HCT116 (cell line): ENCODE data around the gene GPRC5C. TPM values are rescaled to one million over a fixed set of nuclear protein-coding genes. Genes with fewer than 3 reads are reported as not detected.

Experiments
- ATAC-seq: fragments of 200-7000 bp; cut with Tn5 transposase; 2 replicates; pipeline ENCODE4 v1.9.1; 2020; ENCODE audit warnings: mild to moderate bottlenecking, moderate library complexity
- BruUV-seq: library from RNA; stranded (reverse); fragments of 400-500 nt; replicated peaks from 2 replicates; lab custom pipeline; 2021; lab: Mats Ljungman, UMichigan
- CTCF ChIA-PET: fragments of 300-600 bp; sonication (Branson Sonifier 250); formaldehyde crosslinking; loops from one replicate; lab custom pipeline; 2021; ENCODE audit warnings: antibody characterized with exemption; lab: Charles Lee
- POLR2A ChIA-PET: fragments of 300-600, 350-600 bp; sonication (Branson Sonifier 250); formaldehyde crosslinking; loops from one replicate; lab custom pipeline; 2021; ENCODE audit warnings: antibody characterized with exemption; lab: Charles Lee
- RAD21 ChIA-PET, 2 experiments: fragments of 300-600 bp; sonication (Branson Sonifier 250); formaldehyde crosslinking; loops; one replicate each; lab custom pipeline; 2023; ENCODE audit warnings: low total read pairs in 2 of 2; ENCODE audit not compliant: uncharacterized antibody in 2 of 2, unreplicated experiment in 2 of 2, low non-redundant PET in 1 of 2; lab: Charles Lee
- DNase-seq: peaks from one replicate; pipeline ENCODE4 v3.0.0-alpha.2; 2010; ENCODE audit warnings: low read depth, low spot score
- H2AFZ ChIP-seq: fragments of 200-600 bp; shearing (Covaris generic), sonication (generic); 2 replicates; pipeline ENCODE4 v1.6.1; 2017; ENCODE audit warnings: low read depth, mixed run types, mixed read lengths, antibody characterized with exemption, low read length; ENCODE audit not compliant: poor library complexity, severe bottlenecking
- H3K27ac ChIP-seq: 2 replicates; pipeline ENCODE4 v1.5.1; 2012; ENCODE audit warnings: low read depth, low read length
- H3K27me3 ChIP-seq: fragments of 200-600 bp; sonication (generic); 2 replicates; pipeline ENCODE4 v1.6.1; 2016; ENCODE audit warnings: mixed run types, low read length, mixed read lengths; ENCODE audit not compliant: insufficient read depth
- H3K36me3 ChIP-seq, 2 experiments: fragments of 200-500 bp in 1 of 2; fragments of 200-600 bp in 1 of 2; sonication (Bioruptor generic) in 1 of 2; sonication (generic) in 1 of 2; 2 replicates each; pipeline versions ENCODE4 v1.5.1 to v1.6.1; 2014 to 2016; ENCODE audit warnings: low read length in 2 of 2, inconsistent platforms in 1 of 2, mixed read lengths in 1 of 2, mixed run types in 1 of 2; ENCODE audit not compliant: insufficient read depth in 2 of 2, control insufficient read depth in 1 of 2
- H3K4me1 ChIP-seq, 2 experiments: fragments of 200-600 bp in 1 of 2; sonication (generic) in 1 of 2; 2 replicates each; pipeline versions ENCODE4 v1.5.1 to v1.6.1; 2012 to 2017; ENCODE audit warnings: low read length in 2 of 2, inconsistent platforms in 1 of 2, mild to moderate bottlenecking in 1 of 2, mixed read lengths in 1 of 2, mixed run types in 1 of 2, moderate library complexity in 1 of 2; ENCODE audit not compliant: insufficient read depth in 2 of 2, control insufficient read depth in 1 of 2
- H3K4me2 ChIP-seq: fragments of 200-600 bp; sonication (generic); 2 replicates; pipeline ENCODE4 v1.6.1; 2017; ENCODE audit warnings: mixed run types, low read length, mixed read lengths
- H3K4me3 ChIP-seq, 2 experiments: fragments of 200-600 bp in 1 of 2; sonication (generic) in 1 of 2; replicated peaks in 1 of 2; 2 replicates each; pipeline ENCODE4 v1.5.1; 2011 to 2016; ENCODE audit warnings: low read length in 2 of 2, control low read depth in 1 of 2, low read depth in 1 of 2, mild to moderate bottlenecking in 1 of 2, mixed read lengths in 1 of 2, mixed run types in 1 of 2
- H3K79me2 ChIP-seq: fragments of 200-600 bp; sonication (generic); 2 replicates; pipeline ENCODE4 v1.6.1; 2017; ENCODE audit warnings: mild to moderate bottlenecking, mixed run types, low read length, moderate library complexity, mixed read lengths; ENCODE audit not compliant: insufficient read depth
- H3K9ac ChIP-seq: fragments of 200-600 bp; sonication (generic); 2 replicates; pipeline ENCODE4 v1.6.1; 2016; ENCODE audit warnings: low read length, mixed read lengths
- H3K9me2 ChIP-seq: fragments of 200-600 bp; sonication (generic), shearing (Covaris generic); 2 replicates; pipeline ENCODE4 v1.6.1; 2017; ENCODE audit warnings: mixed run types, mild to moderate bottlenecking, moderate library complexity; ENCODE audit not compliant: insufficient read depth
- H3K9me3 ChIP-seq, 2 experiments: fragments of 200-500 bp in 1 of 2; fragments of 200-600 bp in 1 of 2; sonication (Bioruptor generic) in 1 of 2; sonication (generic) in 1 of 2; 2 replicates each; pipeline ENCODE4 v1.6.1; 2014 to 2017; ENCODE audit warnings: low read length in 2 of 2, mixed read lengths in 2 of 2, inconsistent platforms in 1 of 2, low read depth in 1 of 2, mild to moderate bottlenecking in 1 of 2, mixed run types in 1 of 2, moderate library complexity in 1 of 2; ENCODE audit not compliant: control insufficient read depth in 1 of 2, insufficient read depth in 1 of 2
- H4K20me1 ChIP-seq: fragments of 200-600 bp; sonication (generic), shearing (Covaris generic); 2 replicates; pipeline ENCODE4 v1.6.1; 2017; ENCODE audit warnings: mixed run types, mild to moderate bottlenecking, moderate library complexity; ENCODE audit not compliant: insufficient read depth
- ATF3 ChIP-seq: IDR thresholded peaks from 2 replicates; pipeline ENCODE4 v1.6.1; 2012
- POLR2A ChIP-seq: IDR thresholded peaks from 2 replicates; pipeline ENCODE4 v1.7.0; 2011; ENCODE audit warnings: borderline replicate concordance; ENCODE audit not compliant: insufficient read depth, insufficient read length; ENCODE audit errors: extremely low read depth
- RAD21 ChIP-seq: IDR thresholded peaks from 2 replicates; pipeline ENCODE4 v1.6.1; 2012; ENCODE audit warnings: low read depth, mild to moderate bottlenecking
- SP1 ChIP-seq: IDR thresholded peaks from 2 replicates; pipeline ENCODE4 v1.6.1; 2012; ENCODE audit warnings: low read depth
- YY1 ChIP-seq: IDR thresholded peaks from 2 replicates; pipeline ENCODE4 v1.6.1; 2011; ENCODE audit warnings: low read length, low read depth, moderate library complexity, mild to moderate bottlenecking; ENCODE audit not compliant: insufficient replicate concordance; ENCODE audit errors: extremely low read depth
- intact Hi-C: fragments of 100-400 bp; cut with micrococcal nuclease; formaldehyde crosslinking; loops from 2 replicates; pipeline ENCODE4 v1.10.0; 2022
- total RNA-seq: library from RNA; stranded (reverse); gene quantifications from one replicate; pipeline ENCODE4 v1.2.1, GENCODE V29; 2021; ENCODE audit not compliant: unreplicated experiment
- TF ChIP-seq, protein P1 (sequence below), 3 experiments: fragments of 200-600 bp in 1 of 3; sonication (generic) in 1 of 3; IDR thresholded peaks in 2 of 3; conservative IDR thresholded peaks in 1 of 3; 2 replicates each; pipeline ENCODE4 v1.5.1; 2012 to 2017; ENCODE audit warnings: low read depth in 2 of 3, low read length in 2 of 3, antibody characterized with exemption in 1 of 3, borderline replicate concordance in 1 of 3, control low read depth in 1 of 3, mild to moderate bottlenecking in 1 of 3, mixed read lengths in 1 of 3, mixed run types in 1 of 3, moderate library complexity in 1 of 3; ENCODE audit not compliant: insufficient read depth in 1 of 3

The GPRC5C gene
- total RNA-seq, 1 experiment from 2014 or later = 54.4 TPM

DNA sequence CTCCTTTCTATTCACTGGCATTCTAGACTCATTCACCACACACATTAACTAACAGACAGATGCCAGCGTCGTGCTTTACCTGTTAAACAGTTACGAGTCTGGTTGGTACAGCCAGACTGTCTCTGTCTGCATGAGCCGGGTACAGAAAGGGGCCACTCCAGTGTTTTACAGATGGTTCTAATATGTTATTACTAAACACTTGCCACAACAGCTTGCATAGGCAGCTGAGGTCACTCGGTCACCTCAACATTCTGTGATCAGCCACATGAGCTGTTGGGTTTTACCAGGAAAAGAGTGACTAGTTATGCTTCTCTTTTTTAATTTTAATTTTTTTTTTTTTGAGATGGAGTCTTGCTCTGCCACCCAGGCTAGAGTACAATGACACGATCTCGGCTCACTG, 59.7 kb downstream of the GPRC5C start:
- no peak overlapping the region for H3K4me2 ChIP-seq
- CTCF ChIA-PET = interaction anchor here (1.0 to 2.9 kb wide), 4 partner anchors 42 to 123 kb away, joined by 3 to 10 read pairs (median 6); no protein-coding TSS in a partner anchor
- no peak for TF ChIP-seq POLR2A
- H3K9me2 ChIP-seq = no peaks in the 10 kb centered on the region
- H3K27me3 ChIP-seq = no peaks in the 10 kb centered on the region
- DNase-seq = no peak
- H3K27ac ChIP-seq = no peak overlapping the region
- H3K4me3 ChIP-seq = no peak overlapping the region
- no peaks in the 10 kb centered on the region for H4K20me1 ChIP-seq
- H3K4me1 ChIP-seq = no peaks in the 10 kb centered on the region
- H3K36me3 ChIP-seq = no peaks in the 10 kb centered on the region
- intact Hi-C loops = no loop called here
- no TSS peak for BruUV-seq
- no peak for ATAC-seq
- RAD21 ChIA-PET = no interaction called here
- no peaks in the 10 kb centered on the region for H3K79me2 ChIP-seq
- no peaks in the 10 kb centered on the region for H3K9me3 ChIP-seq
- POLR2A ChIA-PET = no interaction called here
- no peak overlapping the region for H2AFZ ChIP-seq
- no peak overlapping the region for H3K9ac ChIP-seq

DNA sequence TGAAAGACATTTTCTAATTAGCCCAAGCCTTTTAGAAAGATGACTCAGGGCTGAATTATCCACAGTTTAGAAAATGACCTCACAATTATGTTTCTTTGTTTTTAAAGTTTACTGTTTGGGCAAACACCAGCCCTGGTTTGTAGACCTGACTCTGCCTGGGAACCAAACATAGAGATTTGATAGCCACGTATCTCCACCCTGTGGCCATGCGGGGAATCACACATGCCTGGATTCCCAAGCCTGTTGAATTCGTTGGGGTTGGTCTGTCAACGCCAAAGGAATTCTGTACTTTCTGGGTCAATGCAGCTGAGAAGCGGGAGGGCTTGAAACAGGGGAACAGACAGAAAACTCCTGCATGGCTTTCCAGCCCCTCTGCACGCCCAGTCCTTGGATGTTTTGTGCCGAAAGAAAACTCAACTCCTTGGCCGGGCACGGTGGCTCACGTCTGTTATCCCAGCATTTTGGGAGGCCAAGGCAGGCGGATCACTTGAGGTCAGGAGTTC, 61.5 kb downstream of the GPRC5C start:
- no peaks in the 10 kb centered on the region for H3K9me2 ChIP-seq
- no peaks in the 10 kb centered on the region for H3K79me2 ChIP-seq
- no peaks in the 10 kb centered on the region for H4K20me1 ChIP-seq
- TF ChIP-seq YY1 (no peak), RAD21 (peak; percentile 97), ATF3 (no peak), POLR2A (no peak), SP1 (no peak)
- TF ChIP-seq, protein P1, sequence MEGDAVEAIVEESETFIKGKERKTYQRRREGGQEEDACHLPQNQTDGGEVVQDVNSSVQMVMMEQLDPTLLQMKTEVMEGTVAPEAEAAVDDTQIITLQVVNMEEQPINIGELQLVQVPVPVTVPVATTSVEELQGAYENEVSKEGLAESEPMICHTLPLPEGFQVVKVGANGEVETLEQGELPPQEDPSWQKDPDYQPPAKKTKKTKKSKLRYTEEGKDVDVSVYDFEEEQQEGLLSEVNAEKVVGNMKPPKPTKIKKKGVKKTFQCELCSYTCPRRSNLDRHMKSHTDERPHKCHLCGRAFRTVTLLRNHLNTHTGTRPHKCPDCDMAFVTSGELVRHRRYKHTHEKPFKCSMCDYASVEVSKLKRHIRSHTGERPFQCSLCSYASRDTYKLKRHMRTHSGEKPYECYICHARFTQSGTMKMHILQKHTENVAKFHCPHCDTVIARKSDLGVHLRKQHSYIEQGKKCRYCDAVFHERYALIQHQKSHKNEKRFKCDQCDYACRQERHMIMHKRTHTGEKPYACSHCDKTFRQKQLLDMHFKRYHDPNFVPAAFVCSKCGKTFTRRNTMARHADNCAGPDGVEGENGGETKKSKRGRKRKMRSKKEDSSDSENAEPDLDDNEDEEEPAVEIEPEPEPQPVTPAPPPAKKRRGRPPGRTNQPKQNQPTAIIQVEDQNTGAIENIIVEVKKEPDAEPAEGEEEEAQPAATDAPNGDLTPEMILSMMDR (IDR thresholded peaks at IDR 0.05 in 2 of 3, conservative IDR thresholded peaks at IDR 0.05 in 1 of 3; ENCODE audit: borderline replicate concordance in 1 of 3, insufficient read depth in 1 of 3, low read depth in 2 of 3, low read length in 2 of 3) = peak; percentile 97 to 99 (median 97)
- ChIA-PET CTCF (interaction anchor here (1.1 to 2.2 kb wide), 4 partner anchors 76 to 187 kb away, joined by 3 to 10 read pairs (median 6); partner anchors contain the start of gene GPR142), RAD21 (interaction anchor here in 1 of 2 experiments (2.4 kb wide), 1 partner anchor 114 kb away, joined by 6 read pairs; no protein-coding TSS in a partner anchor), POLR2A (no interaction called here)
- H3K36me3 ChIP-seq = no peaks in the 10 kb centered on the region
- no peak overlapping the region for H3K4me2 ChIP-seq
- intact Hi-C loops = loop anchor here (1.0 kb wide), 5 partner anchors 36 to 192 kb away; no protein-coding TSS in a partner anchor
- no peaks in the 10 kb centered on the region for H3K9me3 ChIP-seq
- H2AFZ ChIP-seq = peak overlapping the region; percentile 93
- H3K4me1 ChIP-seq = no peaks in the 10 kb centered on the region
- H3K4me3 ChIP-seq = no peak overlapping the region
- H3K27me3 ChIP-seq = no peaks in the 10 kb centered on the region
- ATAC-seq (peak; percentile 98), DNase-seq (peak; percentile 73)
- no peak overlapping the region for H3K9ac ChIP-seq
- BruUV-seq = no TSS peak
- H3K27ac ChIP-seq = no peak overlapping the region

Other genes starting within 250 kb of the GPRC5C start
- gene RPL38, start 228.4 kb upstream of the GPRC5C start, total RNA-seq = 1,628 TPM
- 10.8 TPM for gene TTYH2, start 218.5 kb upstream of the GPRC5C start, total RNA-seq
- gene DNAI2, start 157.9 kb upstream of the GPRC5C start, total RNA-seq = not detected
- 0.15 TPM for gene KIF19, start 105.9 kb upstream of the GPRC5C start, total RNA-seq
- gene BTBD17, start 70.2 kb upstream of the GPRC5C start, total RNA-seq = not detected
- gene GPR142, start 64.6 kb upstream of the GPRC5C start, total RNA-seq = not detected
- gene CD300A, start 34.5 kb downstream of the GPRC5C start, total RNA-seq = 0.71 TPM
- not detected for gene CD300LB, start 99.4 kb downstream of the GPRC5C start, total RNA-seq
- 0.15 TPM for gene CD300C, start 114.0 kb downstream of the GPRC5C start, total RNA-seq
- gene CD300H, start 135.4 kb downstream of the GPRC5C start, total RNA-seq = not detected
- not detected for gene CD300LD, start 160.2 kb downstream of the GPRC5C start, total RNA-seq
- not detected for gene CD300E, start 191.7 kb downstream of the GPRC5C start, total RNA-seq